GM23248 (cell line): ENCODE measurements around the gene VWA5B2.

Source experiments
- EZH2 ChIP-seq: fragments of 200-600 bp; sonication (generic); IDR thresholded peaks from 2 replicates; pipeline ENCODE4 v1.6.1; 2018; ENCODE audit warnings: antibody characterized with exemption, mild to moderate bottlenecking; ENCODE audit not compliant: insufficient read depth, poor library complexity, severe bottlenecking
- EZH2phosphoT487 ChIP-seq: fragments of 200-600 bp; sonication (generic); IDR thresholded peaks from 2 replicates; pipeline ENCODE4 v1.6.1; 2018; ENCODE audit warnings: antibody characterized with exemption, moderate library complexity, mild to moderate bottlenecking, low read depth; ENCODE audit not compliant: insufficient read depth

GRCh38 chr3:184239221-184239620 is 9.8 kb downstream of the VWA5B2 start:
- TF ChIP-seq EZH2 (no peak), EZH2phosphoT487 (no peak)
